Effector memory CD4-positive, alpha-beta T cell (primary cell): ENCODE data around the gene TESMIN.

Source experiments
- DNase-seq, 3 donors: peaks; one replicate each; pipeline ENCODE4 v3.0.0-alpha.2; 2020
- H3K27ac ChIP-seq: 2 replicates; pipeline ENCODE4 v1.7.0; 2013; ENCODE audit warnings: mild to moderate bottlenecking, low read length, moderate library complexity; ENCODE audit not compliant: insufficient read depth, poor library complexity, severe bottlenecking
- H3K27me3 ChIP-seq: replicated peaks from 2 replicates; pipeline ENCODE4 v1.7.0; 2013; ENCODE audit warnings: mild to moderate bottlenecking, low read length; ENCODE audit not compliant: insufficient read depth, control insufficient read depth, poor library complexity, severe bottlenecking
- H3K36me3 ChIP-seq: 2 replicates; pipeline ENCODE4 v1.7.0; 2013; ENCODE audit warnings: mild to moderate bottlenecking, low read length, moderate library complexity; ENCODE audit not compliant: control insufficient read depth, insufficient read depth
- H3K4me1 ChIP-seq: 2 replicates; pipeline ENCODE4 v1.7.0; 2013; ENCODE audit warnings: low read length, mild to moderate bottlenecking; ENCODE audit not compliant: control insufficient read depth, insufficient read depth, poor library complexity, severe bottlenecking
- H3K4me3 ChIP-seq: 2 replicates; pipeline ENCODE4 v1.7.0; 2013; ENCODE audit warnings: low read length, low read depth, mild to moderate bottlenecking; ENCODE audit not compliant: insufficient read depth, poor library complexity, severe bottlenecking
- H3K9me3 ChIP-seq: 2 replicates; pipeline ENCODE4 v1.7.0; 2013; ENCODE audit warnings: mild to moderate bottlenecking, low read length, moderate library complexity; ENCODE audit not compliant: control insufficient read depth

TESMIN gene

GRCh38 chr11:68721075-68721474 is 30.2 kb downstream of the TESMIN start:
- no peaks in the 10 kb centered on the region for H3K9me3 ChIP-seq
- H3K36me3 ChIP-seq = no peaks in the 10 kb centered on the region
- H3K4me1 ChIP-seq = no peaks in the 10 kb centered on the region
- no peaks in the 10 kb centered on the region for H3K27me3 ChIP-seq
- H3K27ac ChIP-seq = no peak overlapping the region
- H3K4me3 ChIP-seq = no peak overlapping the region
- no peak for DNase-seq

DNA sequence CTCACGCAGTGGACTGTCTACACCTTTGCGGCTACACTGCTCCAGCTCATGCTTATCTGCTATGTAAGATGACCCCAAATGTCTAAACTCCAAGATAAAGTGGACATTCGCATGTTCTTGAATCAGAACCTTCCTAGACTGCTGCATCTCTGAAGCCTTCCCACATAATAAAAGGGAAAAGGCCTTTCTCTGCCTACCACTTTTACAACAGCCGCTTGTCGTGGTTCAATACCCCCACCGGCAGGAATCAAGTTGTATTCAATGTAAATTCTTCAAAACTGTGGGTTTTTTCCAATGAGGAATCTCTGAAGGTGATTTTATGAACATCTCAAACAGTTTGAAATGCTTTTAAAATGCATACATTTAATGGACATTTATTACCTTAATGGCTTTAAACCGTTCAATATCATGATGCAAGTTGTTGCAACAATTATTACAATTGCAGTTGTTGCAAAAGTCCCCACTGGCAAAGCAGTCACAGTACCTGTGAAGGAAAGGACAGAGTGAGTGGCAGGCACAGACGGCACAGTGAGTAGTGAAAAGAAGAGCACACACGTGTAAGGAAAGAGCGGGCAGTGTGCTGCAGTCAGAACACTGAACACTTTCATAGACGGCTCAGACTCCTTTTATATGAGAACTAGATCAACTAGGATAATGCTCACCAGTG is 35.7 kb downstream of the TESMIN start:
- Histone ChIP-seq H3K4me1 (no peaks in the 10 kb centered on the region), H3K36me3 (no peaks in the 10 kb centered on the region), H3K27me3 (no peaks in the 10 kb centered on the region), H3K27ac (no peak overlapping the region), H3K9me3 (no peaks in the 10 kb centered on the region), H3K4me3 (no peak overlapping the region)
- no peak for DNase-seq

GRCh38 chr11:68714060-68714856 is 37.1 kb downstream of the TESMIN start:
- H3K27me3 ChIP-seq = no peaks in the 10 kb centered on the region
- H3K4me3 ChIP-seq = no peak overlapping the region
- no peaks in the 10 kb centered on the region for H3K4me1 ChIP-seq
- H3K9me3 ChIP-seq = no peaks in the 10 kb centered on the region
- no peak for DNase-seq
- H3K36me3 ChIP-seq = no peaks in the 10 kb centered on the region
- H3K27ac ChIP-seq = no peak overlapping the region

GRCh38 chr11:68711114-68711513 is 40.2 kb downstream of the TESMIN start:
- Histone ChIP-seq H3K27ac (no peak overlapping the region), H3K9me3 (no peaks in the 10 kb centered on the region), H3K4me1 (no peaks in the 10 kb centered on the region), H3K27me3 (no peaks in the 10 kb centered on the region), H3K4me3 (no peak overlapping the region), H3K36me3 (no peaks in the 10 kb centered on the region)
- no peak for DNase-seq

GRCh38 chr11:68710409-68710808 is 40.9 kb downstream of the TESMIN start:
- Histone ChIP-seq H3K4me3 (no peak overlapping the region), H3K9me3 (no peaks in the 10 kb centered on the region), H3K27ac (no peak overlapping the region), H3K4me1 (no peaks in the 10 kb centered on the region), H3K27me3 (no peaks in the 10 kb centered on the region), H3K36me3 (no peaks in the 10 kb centered on the region)
- DNase-seq = no peak

- H3K4me1 ChIP-seq = no peaks in the 10 kb centered on the region
- no peaks in the 10 kb centered on the region for H3K27me3 ChIP-seq
- no peak overlapping the region for H3K27ac ChIP-seq
- no peaks in the 10 kb centered on the region for H3K36me3 ChIP-seq
- no peak for DNase-seq
- H3K4me3 ChIP-seq = no peak overlapping the region
- H3K9me3 ChIP-seq = no peaks in the 10 kb centered on the region
These were observed 42.3 kb downstream of the TESMIN start for GRCh38 chr11:68709062-68709461.

- DNase-seq = no peak
- Histone ChIP-seq H3K36me3 (no peaks in the 10 kb centered on the region), H3K4me3 (no peak overlapping the region), H3K9me3 (no peaks in the 10 kb centered on the region), H3K27ac (no peak overlapping the region), H3K27me3 (no peaks in the 10 kb centered on the region), H3K4me1 (no peaks in the 10 kb centered on the region)
These were observed 43.8 kb downstream of the TESMIN start for GRCh38 chr11:68707527-68707926.

DNA sequence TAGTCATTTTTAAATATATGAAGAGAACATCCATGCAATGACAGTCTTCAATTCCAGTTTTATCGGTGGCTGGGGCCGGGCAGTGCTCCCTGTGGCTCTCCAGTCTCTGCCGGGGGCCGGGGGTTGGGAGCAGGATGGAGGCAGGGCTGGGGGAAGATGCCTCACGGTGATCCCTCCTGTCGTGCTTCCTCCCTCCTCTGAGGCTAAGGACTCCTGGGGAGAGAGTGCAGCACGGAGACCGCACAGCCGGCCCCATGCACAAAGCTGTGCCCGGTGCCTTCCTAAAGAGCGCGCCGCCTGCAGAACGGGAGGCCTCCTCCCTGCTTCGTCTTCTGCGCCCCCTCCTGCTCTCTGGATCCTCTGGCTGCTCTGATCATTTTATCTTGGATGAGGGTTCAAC is 46.4 kb downstream of the TESMIN start:
- no peaks in the 10 kb centered on the region for H3K4me1 ChIP-seq
- H3K36me3 ChIP-seq = no peaks in the 10 kb centered on the region
- H3K9me3 ChIP-seq = no peaks in the 10 kb centered on the region
- H3K27ac ChIP-seq = no peak overlapping the region
- no peak for DNase-seq
- H3K27me3 ChIP-seq = no peaks in the 10 kb centered on the region
- no peak overlapping the region for H3K4me3 ChIP-seq

GRCh38 chr11:68698993-68699392 is 52.3 kb downstream of the TESMIN start:
- Histone ChIP-seq H3K27me3 (no peaks in the 10 kb centered on the region), H3K36me3 (no peaks in the 10 kb centered on the region), H3K9me3 (no peaks in the 10 kb centered on the region), H3K4me3 (no peak overlapping the region), H3K4me1 (no peaks in the 10 kb centered on the region), H3K27ac (no peak overlapping the region)
- DNase-seq = no peak

DNA sequence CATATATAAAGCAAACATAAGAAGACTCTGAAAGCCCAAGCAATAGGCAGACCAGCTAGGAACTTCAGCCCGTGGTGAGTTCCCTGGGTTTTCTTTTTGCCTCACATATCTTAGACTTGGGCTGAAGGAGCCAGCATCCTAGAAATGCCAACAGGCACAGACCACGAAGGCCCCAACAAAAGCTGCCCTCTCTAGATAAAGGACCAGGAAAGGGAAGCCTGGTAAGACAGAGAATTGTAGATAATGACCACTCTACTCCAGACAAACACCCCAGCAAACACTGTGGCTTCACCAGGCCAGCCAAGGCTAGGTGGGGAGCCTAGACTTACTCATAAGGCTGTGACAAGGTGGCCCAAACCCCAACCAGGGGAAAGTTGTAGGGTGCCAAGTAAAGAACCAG is 55.8 kb downstream of the TESMIN start:
- Histone ChIP-seq H3K27ac (no peak overlapping the region), H3K27me3 (no peaks in the 10 kb centered on the region), H3K4me3 (no peak overlapping the region), H3K4me1 (peaks cover 2% of the 10 kb centered on the region), H3K9me3 (no peaks in the 10 kb centered on the region), H3K36me3 (no peaks in the 10 kb centered on the region)
- DNase-seq = no peak
